NCI-H524 treated with DMSO at 0.1 percent for 48 hours (cell line): Measurements from ENCODE around the gene ARHGEF38.
"Not testable (repeated sequence)": the region's sequence is repeated elsewhere in the genome, so short reads cannot be mapped to it uniquely, and the experiment has no call there.

Source experiments
- DNase-seq: peaks from one replicate; lab custom pipeline; 2025; lab: John Stamatoyannopoulos, UW

The ARHGEF38 gene

GRCh38 chr4:105714932-105715331, 162.5 kb downstream of the ARHGEF38 start:
- no peak for DNase-seq

DNA sequence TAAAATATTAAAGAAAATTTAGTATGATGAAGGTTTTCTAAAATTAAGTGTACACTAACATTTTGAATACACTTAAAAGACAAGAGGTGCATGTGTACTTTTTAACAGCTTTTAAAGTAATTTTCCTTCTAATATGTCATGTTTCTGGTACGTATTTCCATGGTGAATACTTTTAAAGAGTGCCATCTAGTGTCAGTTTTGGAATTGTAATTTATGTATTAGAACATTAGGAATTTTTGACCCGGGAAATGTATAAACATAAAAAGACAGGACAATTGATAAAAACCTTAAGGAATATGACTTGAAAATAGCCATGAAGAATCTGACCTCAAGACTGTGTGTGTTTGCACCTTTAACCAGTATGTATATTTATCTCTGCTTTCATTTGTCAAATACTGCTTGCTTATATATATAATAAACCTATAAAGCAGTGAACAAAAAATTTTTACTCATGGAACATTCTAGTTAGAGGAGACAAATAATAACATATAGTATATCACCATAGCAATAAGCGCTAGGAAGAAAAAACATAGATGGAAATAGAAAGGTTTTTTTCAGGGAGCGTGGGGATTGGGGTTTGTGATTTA, 163.4 kb downstream of the ARHGEF38 start:
- DNase-seq = no peak

- no peak for DNase-seq
These were observed 166.8 kb downstream of the ARHGEF38 start for GRCh38 chr4:105719204-105719603.

DNA sequence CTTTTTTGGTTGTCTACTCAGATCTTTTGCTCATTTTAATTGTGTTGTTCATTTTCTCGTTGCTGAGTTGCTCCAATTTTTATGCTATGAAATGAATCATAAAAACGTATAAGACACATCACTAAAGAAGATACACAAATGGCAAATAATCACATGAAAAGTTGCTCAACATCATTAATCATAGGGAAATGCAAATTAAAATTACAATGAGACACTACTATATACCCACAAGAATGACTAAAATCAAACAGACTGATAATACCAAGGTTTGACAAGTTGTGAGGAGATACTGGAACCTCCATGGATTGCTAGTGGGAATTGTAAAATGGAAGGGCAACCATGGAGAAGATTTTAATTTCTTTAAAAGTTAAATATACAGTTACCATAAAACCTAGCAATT, 173.2 kb downstream of the ARHGEF38 start:
- DNase-seq = no peak

DNA sequence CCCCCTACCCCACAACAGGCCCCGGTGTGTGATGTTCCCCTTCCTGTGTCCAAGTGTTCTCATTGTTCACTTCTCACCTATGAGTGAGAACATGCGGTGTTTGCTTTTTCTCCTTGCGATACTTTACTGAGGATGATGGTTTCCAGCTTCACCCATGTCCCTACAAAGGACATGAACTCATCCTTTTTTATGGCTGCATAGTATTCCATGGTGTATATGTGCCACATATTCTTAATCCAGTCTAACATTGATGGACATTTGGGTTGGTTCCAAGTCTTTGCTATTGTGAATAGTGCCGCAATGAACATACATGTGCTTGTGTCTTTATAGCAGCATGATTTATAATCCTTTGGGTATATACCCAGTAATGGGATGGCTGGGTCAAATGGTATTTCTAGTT, 177.5 kb downstream of the ARHGEF38 start:
- DNase-seq = not testable (repeated sequence)
